ENCODE data around the gene ARHGAP1.

ARHGAP1 gene

DNA sequence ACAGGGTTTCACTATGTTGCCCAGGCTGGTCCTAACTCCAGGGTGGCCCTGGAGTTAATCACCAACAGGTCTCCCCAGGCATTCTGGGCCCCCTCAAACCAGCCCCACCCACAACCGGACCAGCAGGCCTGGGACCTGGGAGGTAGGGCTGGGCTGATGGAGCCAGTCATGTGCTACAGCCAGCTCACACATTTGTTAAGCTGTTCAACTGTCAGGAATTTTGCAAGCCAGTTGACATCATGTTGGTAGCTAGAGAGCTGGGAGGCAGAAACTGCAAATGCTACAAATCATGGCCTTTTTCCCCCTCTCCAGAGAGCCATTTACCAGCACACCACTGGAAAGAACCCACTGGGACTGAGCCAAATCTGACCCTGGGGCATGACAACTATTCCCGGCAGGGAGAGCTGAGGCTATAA lies 6.8 kb downstream of the ARHGAP1 start:
- no peak for DNase-seq (ENCODE audit: low read depth)

DNA sequence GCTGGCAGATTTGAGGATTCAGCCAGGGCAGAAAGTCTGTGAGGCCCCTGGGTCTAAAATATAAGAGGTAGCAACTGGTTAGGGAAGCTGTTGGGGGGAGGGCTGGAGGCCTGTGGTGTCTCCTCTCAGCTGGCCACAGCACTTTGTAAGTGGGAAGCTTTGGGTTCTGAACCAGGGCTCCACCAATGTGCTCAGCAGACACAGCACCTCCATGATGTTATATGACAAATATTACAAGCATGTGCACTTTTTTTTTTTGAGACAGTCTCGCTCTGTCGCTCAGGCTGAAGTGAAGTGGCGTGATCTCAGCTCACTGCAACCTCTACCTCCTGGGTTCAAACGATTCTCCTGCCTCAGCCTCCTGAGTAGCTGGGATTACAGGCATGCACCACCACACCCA lies 8.0 kb downstream of the ARHGAP1 start:
- DNase-seq (ENCODE audit: low read depth): no peak

DNA sequence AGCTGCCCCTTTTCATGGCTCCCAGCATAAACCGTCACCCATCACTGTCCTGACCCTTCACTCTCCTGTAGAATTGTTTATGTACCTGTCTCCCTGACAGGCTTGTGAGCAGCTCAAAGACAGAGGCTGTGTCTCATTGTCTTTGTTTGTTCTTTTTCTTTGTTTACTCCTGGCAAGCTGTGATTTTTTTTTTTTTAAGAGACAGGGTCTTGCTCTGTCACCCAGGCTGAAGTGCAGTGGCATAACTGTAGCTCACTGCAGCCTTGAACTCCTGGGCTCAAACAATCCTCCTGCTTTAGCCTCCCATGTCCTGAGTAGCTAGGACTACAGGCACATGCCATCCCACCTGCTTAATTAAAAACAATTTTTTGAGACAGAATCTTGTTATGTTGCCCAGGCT lies 9.7 kb downstream of the ARHGAP1 start:
- DNase-seq (ENCODE audit: low read depth): no peak

DNA sequence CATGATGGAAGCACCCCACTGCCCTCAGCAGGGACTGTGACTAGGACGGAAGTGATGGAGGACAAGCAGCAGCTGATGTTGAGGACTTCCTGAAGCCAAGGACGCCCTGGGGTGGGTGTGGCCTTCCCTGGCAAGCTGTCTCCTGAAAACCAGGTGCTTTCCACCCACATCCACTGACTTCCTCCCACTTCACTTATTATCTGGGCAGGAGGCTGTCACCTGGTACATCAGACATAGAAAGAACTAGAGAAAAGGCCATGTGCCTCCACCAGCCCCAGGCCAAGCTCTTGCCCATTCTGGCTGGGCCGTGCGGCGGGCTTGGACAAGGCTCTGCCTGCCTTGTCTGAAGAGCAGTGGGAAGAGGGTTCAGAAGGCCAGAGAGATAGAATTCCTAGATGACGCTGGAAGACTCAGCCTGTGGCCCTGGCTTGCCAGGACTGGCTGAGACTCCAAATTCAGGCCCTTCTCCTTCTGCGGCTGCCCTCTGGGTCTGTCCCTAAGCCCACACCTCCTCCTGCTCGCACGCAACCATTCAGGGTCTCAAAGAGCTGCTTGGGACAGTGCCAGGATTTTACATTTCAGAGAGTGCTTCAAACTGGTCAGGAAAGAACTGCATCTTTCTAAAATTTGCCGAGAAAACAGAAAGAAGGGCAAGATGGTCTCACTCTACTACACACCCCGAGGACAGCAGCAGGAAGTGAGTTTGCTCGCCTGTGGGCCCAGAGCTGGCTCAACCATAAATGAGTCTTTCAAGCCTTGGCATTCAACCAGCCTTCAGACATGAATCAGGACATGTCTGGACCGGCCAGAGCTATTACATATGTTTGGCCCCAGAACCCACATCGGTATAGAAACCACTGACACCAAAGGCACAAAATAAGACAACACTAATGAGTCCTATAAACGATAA lies 13.3 kb downstream of the ARHGAP1 start:
- no peak for DNase-seq (ENCODE audit: low read depth)

DNA sequence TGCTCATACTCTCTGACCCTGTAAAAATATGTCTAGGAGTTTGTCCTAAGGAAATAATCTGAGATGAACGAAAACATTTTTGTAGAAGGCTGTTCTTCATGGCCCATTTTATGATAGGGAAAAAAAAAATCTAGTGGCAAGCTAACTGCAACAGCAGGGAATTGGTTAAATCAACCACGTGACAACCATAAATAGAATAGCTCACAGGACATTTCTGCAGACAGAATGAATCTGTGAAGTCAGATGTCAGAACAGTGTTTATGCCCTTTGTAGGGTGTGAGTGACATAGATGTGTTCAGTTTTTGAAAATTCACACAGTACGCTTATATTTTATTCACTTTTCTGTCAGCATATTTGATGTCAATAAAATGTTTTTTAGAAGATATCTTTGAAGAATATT lies 16.1 kb downstream of the ARHGAP1 start:
- no peak for DNase-seq (ENCODE audit: low read depth)

DNA sequence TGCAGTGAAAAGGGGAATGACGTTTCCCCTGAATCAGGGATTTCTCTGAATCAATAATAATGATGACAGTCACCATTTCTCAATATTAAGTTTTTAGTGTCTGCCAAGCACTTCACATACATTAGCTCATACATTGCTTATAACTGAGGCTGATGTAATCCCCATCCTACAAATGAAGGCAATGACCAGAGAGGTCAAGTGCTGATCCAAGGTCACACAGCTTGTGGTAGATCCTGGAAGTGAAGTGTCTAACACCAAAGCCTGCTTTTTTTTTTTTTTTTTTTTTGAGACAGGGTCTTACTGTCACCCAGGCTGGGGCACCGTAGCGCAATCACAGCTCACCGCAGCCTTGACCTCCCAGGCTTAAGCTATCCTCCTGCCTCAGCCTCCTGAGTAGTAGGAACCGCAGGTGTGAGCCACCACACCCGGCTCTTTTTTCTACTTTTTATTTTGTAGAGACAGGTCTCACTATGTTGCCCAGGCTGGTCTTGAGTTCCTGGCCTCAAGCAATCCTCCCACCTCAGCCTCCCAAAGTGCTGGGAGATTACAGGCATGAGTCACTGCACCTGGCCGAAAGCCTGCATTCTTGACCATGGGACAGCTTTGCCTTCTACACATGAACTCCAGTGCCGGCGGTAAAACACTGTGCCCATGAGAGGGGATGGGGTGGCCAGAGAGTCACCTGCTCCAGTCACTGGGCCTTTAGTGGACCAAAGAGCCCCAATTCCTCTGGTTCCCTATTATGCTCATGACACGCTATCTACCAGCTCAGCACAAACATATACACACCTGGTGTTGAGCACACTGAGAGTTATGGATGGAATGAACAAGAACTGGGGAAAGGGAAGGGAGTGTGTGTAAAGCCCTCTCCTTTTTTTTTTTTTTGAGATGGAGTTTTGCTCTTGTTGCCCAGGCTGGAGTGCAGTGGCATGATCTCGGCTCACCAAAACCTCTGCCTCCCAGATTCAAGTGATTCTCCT lies 17.4 kb downstream of the ARHGAP1 start:
- no peak for DNase-seq (ENCODE audit: low read depth)

DNA sequence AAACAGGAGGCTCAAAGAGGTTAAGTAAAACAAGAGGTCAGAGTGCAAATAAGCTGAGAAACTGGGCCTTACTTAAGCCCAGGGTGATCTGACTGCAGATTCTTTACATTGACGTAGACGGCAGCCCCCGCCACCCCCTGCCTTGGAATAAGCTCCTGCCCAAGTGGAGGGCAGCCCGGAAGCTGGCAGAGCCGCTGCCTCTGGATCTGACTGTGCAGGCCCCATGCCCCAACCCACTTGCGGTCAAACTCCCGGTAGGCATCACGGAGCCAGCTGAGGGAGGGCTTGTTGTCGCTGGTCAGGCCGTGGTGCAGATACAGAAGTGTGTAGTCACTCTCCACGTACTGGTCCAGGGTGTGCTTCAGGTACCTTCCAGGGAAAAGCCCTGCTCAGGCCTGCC lies 18.6 kb downstream of the ARHGAP1 start:
- DNase-seq (ENCODE audit: low read depth): no peak

DNA sequence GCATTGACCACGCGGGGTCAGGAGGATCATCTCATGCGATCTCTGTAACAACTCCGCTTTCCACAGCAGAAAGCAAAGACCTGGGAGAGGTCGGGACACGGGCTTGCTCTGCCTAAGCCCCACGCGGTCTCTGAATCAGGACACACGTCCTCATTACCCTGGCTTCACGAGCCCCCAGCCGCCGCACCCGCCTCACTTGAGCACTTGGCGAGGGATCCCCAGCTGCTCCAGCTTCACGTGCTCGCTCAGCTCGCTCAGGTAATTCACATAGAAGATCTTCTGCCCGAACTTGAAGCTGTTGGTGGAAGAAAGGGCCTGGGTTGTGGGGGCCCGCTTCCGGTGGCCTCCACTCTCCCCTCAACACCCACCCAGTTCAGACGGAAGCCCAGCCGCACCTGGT lies 19.6 kb downstream of the ARHGAP1 start:
- no peak for DNase-seq (ENCODE audit: low read depth)

DNA sequence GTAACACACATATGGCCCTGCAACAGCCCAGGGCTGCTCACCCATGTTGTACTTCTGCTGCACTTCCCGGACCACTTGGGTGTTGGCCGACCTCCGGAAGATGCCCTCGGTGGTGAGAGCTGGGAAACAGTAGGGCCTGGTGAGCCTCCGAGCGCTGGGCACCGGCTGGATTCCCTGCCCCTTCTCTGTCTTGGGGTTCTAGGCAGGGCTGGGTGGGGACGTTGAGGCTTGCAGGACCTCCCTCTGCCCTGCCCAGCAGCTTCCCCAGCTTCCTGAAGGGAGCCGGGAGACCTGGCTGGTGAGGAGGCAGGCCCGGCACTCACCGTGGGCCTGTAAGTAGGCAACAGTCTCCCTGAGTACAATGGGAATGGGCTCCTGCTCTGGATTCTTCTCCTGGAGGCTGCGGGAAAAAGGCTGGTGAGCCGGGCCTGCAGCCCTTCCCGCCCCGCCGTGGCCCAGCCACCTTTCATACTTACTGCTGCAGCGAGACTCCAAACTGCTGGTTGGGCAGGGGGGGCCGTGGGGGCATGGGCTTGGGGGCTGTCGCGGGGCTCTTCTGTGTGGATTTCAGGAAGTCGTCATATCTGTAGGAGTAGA lies 20.2 kb downstream of the ARHGAP1 start:
- no peak for DNase-seq (ENCODE audit: low read depth)

DNA sequence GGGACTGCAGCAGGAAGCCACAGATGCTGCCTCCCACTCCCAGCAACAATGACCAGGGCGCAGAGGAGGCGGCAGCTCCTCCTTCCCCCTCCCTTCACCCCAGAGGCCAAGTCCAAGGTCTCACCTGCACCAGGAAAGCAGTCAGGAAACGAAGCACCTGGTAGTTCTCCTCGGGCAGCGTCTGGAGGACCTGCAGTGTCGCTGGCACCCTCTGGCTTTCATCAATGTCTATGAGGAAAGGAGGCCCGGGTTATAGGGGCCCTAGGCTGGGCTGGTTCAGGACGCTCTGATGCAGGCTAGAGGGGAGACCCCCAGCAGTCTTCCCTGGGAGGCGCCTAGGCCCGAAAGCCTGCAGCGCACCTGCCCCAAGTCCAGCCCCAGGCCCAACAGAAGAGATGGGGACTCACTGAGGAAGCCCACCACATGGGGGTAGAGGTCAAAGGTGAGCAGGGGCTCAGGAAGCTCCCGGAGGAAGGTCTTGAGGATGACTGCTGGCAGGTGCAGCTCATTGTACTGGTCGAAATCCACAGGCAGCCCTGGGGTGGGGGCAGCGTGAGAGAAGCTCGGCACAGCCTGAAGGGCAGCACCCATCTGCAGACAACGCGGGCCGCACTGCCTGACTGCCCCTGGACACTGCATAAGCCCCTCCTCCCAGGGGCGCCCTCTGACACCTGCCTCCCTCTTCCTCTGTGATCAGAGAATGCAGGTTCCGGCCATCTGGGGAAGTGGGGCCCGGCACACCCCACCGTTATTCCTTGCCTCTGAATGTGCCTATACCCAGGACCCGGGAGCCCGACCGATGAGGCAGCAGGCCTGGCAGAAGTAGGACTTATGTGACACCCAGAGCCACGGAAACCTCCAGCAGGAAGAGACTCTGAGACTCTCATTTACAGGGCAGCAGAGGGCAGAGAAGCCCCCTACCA lies 20.9 kb downstream of the ARHGAP1 start:
- DNase-seq (ENCODE audit: low read depth): no peak

DNA sequence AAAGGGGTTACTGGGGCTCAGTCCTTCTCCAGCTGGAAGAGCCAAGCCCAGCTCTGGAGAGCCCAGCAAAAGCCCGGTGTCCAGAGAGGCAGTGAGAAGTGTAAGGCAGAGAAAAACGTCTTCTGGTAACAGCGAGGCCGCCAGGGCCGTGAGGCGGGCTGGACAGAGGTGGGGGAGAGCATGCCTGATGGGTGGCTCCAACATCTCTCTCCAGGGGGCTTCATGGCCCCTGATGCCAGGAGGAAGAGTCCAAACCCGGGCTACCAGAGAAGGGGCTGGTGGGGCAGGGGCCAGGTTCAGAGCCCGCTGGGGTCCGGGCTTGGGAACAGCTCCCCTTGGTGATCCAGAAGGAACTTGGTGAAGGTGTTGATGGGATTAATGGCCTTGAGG lies 21.7 kb downstream of the ARHGAP1 start:
- DNase-seq (ENCODE audit: low read depth): no peak

DNA sequence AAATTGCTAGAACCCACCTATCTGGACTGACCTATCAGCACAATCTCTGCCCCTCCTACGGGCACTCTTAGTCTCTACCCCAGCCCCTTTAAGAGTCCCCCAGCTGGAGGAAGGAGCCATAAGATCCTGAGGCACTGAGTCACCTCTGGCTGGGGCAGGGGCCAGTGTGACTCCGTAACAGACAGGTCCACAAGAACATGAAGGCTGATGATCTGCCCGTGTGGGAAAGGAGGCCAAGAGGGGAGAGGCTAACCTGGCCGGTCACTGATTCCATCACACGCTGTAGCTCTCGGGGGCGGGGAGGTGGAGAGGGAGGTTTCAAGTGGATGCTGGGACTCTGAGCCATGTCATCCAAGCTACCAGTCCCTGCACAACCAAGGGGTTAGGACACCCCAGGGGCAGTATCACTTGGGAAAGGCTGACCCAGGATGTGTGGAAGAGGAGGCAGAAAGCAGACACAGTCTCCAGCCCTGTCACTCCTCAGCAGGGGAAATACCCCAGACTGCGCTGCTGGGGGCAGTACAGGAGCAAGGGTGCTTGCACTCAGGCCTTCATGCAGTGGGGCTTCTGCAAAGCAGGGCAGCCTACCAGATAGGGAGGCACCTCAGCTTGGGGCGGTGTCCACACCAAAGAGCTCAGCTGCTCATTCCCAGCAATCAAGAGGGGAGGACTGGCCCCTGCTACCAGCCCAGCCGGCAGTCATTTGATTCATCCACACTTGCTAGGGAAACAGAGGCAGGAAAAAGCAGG lies 22.3 kb downstream of the ARHGAP1 start:
- DNase-seq (ENCODE audit: low read depth): no peak

DNA sequence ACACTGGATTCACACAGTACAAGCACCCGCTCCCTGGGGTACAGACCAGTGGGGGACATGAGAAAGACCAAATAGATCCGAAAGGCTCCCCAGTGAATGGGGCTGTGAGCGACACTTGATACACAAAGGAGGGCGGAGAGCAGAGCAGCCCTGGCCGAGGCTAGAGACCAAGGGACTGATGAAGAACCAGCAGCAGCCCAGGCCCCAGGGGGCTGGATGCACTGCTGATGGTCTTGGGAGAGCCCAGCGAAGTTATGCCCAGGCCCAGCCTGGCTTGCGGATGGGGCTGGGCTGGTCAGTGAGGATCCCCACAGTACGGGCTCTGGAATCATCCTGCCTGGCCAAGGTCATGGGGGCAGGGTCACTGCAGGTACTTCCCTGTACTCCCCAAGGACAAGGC lies 23.2 kb downstream of the ARHGAP1 start:
- no peak for DNase-seq (ENCODE audit: low read depth)

DNA sequence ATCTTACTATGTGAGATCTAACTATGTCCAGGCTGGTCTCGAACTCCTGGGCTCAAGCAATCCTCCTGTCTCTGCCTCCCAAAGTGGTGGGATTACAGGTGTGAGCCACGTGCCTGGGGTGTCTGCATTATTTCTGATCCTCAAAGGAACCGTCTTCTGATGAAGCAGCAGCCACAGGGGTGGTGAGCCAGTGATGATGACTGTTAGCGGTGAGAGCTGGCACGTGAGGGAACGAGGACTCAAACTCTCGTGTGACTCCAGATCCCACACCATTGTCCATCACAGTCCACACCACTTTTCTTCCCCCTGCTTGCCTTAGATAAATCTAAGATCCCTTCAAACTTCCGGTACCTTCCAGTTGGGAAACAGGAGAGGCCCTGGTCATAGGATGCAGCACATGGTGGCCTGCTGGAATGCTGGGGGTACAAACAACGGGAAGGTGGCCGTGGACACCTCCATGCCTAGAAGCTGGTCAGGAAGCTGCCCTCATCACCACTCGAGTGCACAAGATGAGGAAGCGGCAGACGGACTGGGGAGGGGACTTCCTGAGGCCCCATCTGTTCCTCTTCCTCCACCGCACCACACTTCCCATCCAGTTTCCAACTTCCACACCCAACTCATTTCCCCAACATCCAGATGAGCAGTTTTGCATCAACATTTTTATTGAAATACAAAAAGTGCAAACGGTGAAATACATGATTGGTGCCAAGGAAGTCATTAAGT lies 23.8 kb downstream of the ARHGAP1 start:
- DNase-seq (ENCODE audit: low read depth): no peak

DNA sequence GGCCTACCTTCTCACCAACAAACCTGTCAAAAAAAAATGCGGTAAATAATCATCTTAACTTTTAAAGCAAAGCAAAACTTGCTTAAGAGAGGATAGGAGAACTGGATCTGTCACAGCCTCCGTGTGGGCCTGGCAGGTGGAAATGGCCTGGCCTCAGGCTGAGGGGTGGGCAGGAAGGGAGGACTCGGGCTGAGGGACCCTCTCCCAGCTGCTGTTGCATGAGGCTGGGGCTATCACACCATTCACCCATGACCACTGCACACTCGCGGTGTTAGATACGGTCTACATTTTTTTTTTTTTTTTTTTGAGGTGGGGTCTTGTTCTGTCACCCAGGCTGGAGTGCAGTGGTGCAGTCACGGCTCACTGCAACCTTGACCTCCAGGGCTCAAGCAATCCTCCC lies 24.5 kb downstream of the ARHGAP1 start:
- DNase-seq (ENCODE audit: low read depth): no peak

DNA sequence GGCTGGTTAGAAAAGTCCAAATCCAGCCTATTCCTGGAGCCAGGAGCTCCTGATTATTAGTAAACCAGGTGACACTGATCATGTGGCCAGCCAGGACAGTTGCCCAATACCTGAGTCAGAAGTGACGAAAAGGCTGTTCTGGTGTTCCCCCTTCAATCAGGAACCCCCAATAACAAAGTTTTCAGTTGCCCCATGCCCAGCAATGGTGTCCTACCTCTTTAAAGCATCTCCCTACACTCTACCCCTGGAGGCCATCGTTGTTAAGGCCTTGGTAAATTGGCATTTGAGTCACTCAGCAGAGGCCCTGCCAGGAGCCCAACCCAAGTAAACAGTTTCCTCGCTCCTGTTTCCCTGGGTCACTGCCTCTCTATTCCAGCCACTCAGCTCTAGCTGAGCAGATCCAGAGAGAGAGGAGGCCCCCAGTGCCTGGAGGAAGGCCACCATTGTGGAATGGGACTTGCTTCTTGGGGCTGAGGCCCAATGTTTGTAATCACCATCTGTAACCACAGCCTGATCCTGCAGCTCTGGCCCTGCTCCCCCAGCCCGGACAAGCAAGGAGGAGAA lies 25.0 kb downstream of the ARHGAP1 start:
- DNase-seq (ENCODE audit: low read depth): no peak

DNA sequence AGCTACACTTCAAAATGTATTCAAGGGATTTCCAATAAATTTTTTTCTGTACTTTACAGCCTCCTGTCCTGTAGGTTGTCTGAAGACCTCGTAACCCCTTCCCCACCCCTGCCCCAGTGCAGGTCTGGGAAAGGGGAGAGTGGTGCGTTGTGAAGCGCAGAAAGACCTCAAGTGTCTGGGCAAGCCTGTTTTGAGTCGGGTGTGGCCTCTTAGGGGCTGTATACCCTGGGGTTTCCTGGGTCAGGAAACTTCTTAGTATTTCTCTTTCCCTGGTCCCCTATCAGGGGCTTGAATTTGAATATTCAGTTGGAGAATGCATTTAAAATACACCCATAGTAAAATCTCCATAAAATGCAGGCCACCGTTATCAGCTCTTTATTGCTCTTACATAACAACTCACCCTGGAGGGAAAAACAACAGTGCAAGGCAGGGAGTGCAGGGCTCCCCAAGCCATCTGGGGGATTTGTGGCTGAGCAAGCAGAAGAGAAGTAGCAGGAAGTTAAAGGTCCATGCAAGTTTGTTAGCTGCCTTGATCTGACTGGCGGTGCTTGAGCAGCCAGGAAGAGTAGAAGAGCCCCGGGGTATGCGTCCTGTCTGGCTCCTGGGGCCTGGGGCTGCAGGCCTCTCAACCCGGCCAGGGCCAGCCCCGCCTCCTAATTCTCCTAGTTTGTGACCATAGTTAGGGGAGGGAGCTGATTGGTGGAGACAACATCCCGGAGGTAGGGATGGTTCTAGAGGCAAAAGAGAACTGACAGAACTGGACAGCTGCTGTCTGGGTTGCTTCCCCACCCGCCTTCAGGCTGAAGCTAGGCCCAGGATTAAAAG lies 25.7 kb downstream of the ARHGAP1 start:
- no peak for DNase-seq (ENCODE audit: low read depth)

DNA sequence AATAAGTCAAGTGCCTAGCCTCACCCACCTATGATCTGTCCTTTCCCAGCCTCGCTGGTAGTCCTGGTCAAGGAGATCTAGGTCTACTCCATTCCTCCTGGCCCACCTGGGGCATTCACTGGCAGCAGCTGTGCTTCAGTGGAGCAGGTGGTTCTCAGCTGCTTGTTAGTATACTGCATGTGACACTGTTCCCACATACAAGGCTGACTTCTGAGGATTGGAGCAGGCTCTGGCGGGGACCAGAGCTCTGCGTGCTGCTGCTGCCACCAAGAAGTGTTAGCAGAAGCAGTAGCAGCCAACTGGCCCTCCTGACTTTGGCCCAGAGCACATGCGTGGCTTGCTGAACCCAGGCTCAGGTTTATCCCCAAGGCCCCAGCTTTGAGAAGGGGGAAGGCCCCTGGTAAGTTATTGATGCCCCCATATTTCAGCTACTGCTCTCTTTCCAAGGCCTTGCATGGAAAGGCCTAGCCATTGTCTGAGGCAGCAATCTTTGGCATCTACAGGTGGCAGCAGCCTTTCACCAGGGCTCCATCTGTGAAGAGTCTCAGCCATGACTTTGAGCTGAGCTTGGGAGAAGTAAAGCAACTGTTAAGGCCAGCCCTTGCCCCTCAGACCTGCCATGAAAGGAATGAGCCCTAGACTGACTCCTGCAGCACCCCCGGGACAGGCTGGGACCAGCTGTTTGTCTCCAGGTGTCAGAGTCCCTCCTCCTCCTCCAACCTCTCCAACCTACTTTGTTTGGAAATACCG lies 26.5 kb downstream of the ARHGAP1 start:
- no peak for DNase-seq (ENCODE audit: low read depth)

All from stimulated activated CD8-positive, alpha-beta memory T cell treated with anti-CD3 and anti-CD28 coated beads, Interleukin-4, amount 100 ng/mL, for 24 hours (primary cell).